ENCODE results near the gene FPGS. TPM values are rescaled to one million over a fixed set of nuclear protein-coding genes. Genes with fewer than 3 reads are reported as not detected.

Gene FPGS
- total and polyA plus RNA-seq, 11 donors, result 36.8 to 55.1 (median 41.5) TPM

GRCh38 chr9:127817881-127818434 lies 15.3 kb downstream of the FPGS start:
- TF ChIP-seq, protein P1, sequence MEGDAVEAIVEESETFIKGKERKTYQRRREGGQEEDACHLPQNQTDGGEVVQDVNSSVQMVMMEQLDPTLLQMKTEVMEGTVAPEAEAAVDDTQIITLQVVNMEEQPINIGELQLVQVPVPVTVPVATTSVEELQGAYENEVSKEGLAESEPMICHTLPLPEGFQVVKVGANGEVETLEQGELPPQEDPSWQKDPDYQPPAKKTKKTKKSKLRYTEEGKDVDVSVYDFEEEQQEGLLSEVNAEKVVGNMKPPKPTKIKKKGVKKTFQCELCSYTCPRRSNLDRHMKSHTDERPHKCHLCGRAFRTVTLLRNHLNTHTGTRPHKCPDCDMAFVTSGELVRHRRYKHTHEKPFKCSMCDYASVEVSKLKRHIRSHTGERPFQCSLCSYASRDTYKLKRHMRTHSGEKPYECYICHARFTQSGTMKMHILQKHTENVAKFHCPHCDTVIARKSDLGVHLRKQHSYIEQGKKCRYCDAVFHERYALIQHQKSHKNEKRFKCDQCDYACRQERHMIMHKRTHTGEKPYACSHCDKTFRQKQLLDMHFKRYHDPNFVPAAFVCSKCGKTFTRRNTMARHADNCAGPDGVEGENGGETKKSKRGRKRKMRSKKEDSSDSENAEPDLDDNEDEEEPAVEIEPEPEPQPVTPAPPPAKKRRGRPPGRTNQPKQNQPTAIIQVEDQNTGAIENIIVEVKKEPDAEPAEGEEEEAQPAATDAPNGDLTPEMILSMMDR (IDR thresholded peaks at IDR 0.05), result no peak
- TF ChIP-seq POLR2A (IDR thresholded peaks at IDR 0.05), result no peak
- intact Hi-C loops (cut with DNase I), result no loop called here
- ATAC-seq (peak in 3 of 4 donors; percentile 1 to 8 (median 1)), DNase-seq (no peak)
- H3K9me3 ChIP-seq, result no peaks in the 10 kb centered on the region
- peaks cover 0 to 30% (median 5%) of the 10 kb centered on the region in 12 donors for H3K4me1 ChIP-seq
- no peak overlapping the region for H3K4me3 ChIP-seq
- H3K27ac ChIP-seq, result peak overlapping the region in 6 of 12 donors; percentile 3 to 44 (median 37)
- WGBS, 4 donors, result 77 to 87% (median 82%) methylated on average over 7 to 17 of the region's 17 CpGs
- peaks cover 0 to 100% (median 94%) of the 10 kb centered on the region in 9 donors for H3K36me3 ChIP-seq
- no peaks in the 10 kb centered on the region for H3K27me3 ChIP-seq

- Histone ChIP-seq H3K27ac (peak overlapping the region in 2 of 12 donors; percentile 4 to 37), H3K4me3 (no peak overlapping the region), H3K9me3 (no peaks in the 10 kb centered on the region), H3K4me1 (peaks cover 0 to 28% (median 5%) of the 10 kb centered on the region in 12 donors), H3K27me3 (no peaks in the 10 kb centered on the region), H3K36me3 (peaks cover 0 to 100% (median 94%) of the 10 kb centered on the region in 9 donors)
- TF ChIP-seq, protein P1 (IDR thresholded peaks at IDR 0.05), result no peak
- TF ChIP-seq POLR2A (IDR thresholded peaks at IDR 0.05), result no peak
- no peak for ATAC-seq
- no peak for DNase-seq
- intact Hi-C loops (cut with DNase I), result no loop called here
- WGBS, 4 donors, result 86 to 93% (median 88%) methylated on average over 10 to 11 of the region's 11 CpGs
These were observed 15.9 kb downstream of the FPGS start for GRCh38 chr9:127818574-127818973.

- DNase-seq (no peak), ATAC-seq (no peak)
- Histone ChIP-seq H3K36me3 (peaks cover 0 to 98% (median 92%) of the 10 kb centered on the region in 9 donors), H3K4me1 (peaks cover 0 to 36% (median 18%) of the 10 kb centered on the region in 12 donors), H3K9me3 (no peaks in the 10 kb centered on the region), H3K4me3 (no peak overlapping the region), H3K27me3 (no peaks in the 10 kb centered on the region), H3K27ac (no peak overlapping the region)
- 77 to 79% (median 78%) methylated on average over 4 of the region's 4 CpGs for WGBS, 4 donors
- TF ChIP-seq, protein P1 (IDR thresholded peaks at IDR 0.05), result no peak
- no peak for TF ChIP-seq POLR2A (IDR thresholded peaks at IDR 0.05)
- intact Hi-C loops (cut with DNase I), result no loop called here
These were observed 19.4 kb downstream of the FPGS start for GRCh38 chr9:127822108-127822507.

GRCh38 chr9:127825319-127826051 lies 22.8 kb downstream of the FPGS start:
- TF ChIP-seq POLR2A (IDR thresholded peaks at IDR 0.05), result no peak
- TF ChIP-seq, protein P1 (IDR thresholded peaks at IDR 0.05), result peak; percentile 9 to 53 (median 42)

More at GRCh38 chr9:127825319-127826051, 22.8 kb downstream of the FPGS start:
- Histone ChIP-seq H3K27me3 (no peaks in the 10 kb centered on the region), H3K9me3 (no peaks in the 10 kb centered on the region), H3K4me1 (peaks cover 12 to 57% (median 44%) of the 10 kb centered on the region in 12 donors), H3K27ac (peak overlapping the region in 9 of 12 donors; percentile 6 to 95 (median 77)), H3K4me3 (no peak overlapping the region), H3K36me3 (peaks cover 0 to 93% (median 68%) of the 10 kb centered on the region in 9 donors)
- DNase-seq, result peak in 4 of 5 donors; percentile 56 to 77 (median 68)
- WGBS, 4 donors, result 45 to 55% (median 48%) methylated on average over 36 to 42 of the region's 42 CpGs
- intact Hi-C loops (cut with DNase I), result loop anchor here in 5 of 10 donors (5.0 kb wide), 2 partner anchors 37 to 42 kb away; no protein-coding TSS in a partner anchor
- ATAC-seq, result peak; percentile 8 to 33 (median 18)
